NAMALWA (cell line): ENCODE results near the gene ZNF672.
A peak's percentile ranks its signal among the peaks of the same experiment; 100 is the strongest.
"Not testable (repeated sequence)": the region's sequence is repeated elsewhere in the genome, so short reads cannot be mapped to it uniquely, and the experiment has no call there.

Experiments used
- DNase-seq: peaks from one replicate; pipeline ENCODE4 v3.0.0-alpha.2; 2015; ENCODE audit warnings: low spot score

Gene ZNF672

DNA sequence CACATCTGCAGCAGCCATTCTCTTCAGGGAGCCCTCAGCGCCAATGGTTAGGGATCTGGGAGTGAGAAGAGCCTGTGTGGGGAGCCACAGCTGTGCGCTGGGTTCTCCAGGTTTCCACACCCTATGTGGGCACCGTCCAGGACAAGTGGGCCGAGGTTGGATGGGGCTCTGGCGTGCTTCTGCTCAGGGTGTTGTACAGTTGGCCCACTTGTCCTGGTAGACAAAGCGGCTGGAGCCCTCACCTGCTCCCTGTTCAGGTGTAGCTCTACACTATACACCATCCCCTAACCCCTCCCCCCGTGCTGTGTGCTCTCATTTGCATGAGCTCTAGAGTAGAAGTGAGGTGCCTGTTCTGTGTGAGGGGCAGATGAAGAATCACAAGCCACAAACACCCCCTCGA, 24.5 kb upstream of the ZNF672 start:
- DNase-seq = no peak

- DNase-seq = no peak
These were observed 23.7 kb upstream of the ZNF672 start for GRCh38 chr1:248814351-248814750.

GRCh38 chr1:248815407-248816034, 22.5 kb upstream of the ZNF672 start:
- DNase-seq = no peak

DNA sequence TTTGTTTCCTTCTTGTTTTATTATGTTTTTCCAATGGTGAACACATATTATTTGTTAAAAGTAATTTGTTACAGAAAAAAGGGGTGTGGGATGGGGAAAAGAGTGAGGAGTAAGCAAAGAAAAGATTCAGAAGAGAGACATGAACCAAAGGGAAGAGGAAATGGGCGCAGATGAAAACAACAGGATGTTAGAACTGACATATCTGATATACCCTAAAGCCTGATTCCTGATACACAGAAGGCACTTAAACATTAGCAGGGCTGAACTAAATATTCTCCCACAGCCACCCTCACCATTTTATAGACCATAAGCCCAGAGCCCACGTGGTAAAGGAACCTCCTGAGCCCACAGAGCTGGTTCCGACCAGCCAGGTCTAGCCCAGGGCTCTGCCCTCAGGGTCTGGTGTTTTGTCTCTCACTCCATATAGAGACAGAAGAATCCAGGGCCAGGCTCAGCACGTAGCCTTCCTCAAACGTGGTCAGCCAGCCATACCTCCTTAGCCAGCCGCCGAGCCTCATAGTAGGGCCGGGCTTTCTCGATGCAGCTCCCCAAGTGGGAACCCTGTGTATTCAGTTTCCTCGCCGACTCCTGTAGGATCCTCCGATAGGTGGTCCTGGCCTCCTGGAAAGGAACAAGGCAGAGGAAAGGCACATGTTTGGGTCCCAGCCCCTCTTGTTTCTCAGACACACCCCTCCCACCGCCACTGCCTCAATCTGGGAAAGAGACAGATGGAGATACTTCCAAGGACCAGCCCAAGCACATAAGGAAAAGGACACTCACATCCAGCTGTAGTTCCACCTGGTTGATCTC, 21.8 kb upstream of the ZNF672 start:
- no peak for DNase-seq

GRCh38 chr1:248817065-248817464, 21.0 kb upstream of the ZNF672 start:
- no peak for DNase-seq

DNA sequence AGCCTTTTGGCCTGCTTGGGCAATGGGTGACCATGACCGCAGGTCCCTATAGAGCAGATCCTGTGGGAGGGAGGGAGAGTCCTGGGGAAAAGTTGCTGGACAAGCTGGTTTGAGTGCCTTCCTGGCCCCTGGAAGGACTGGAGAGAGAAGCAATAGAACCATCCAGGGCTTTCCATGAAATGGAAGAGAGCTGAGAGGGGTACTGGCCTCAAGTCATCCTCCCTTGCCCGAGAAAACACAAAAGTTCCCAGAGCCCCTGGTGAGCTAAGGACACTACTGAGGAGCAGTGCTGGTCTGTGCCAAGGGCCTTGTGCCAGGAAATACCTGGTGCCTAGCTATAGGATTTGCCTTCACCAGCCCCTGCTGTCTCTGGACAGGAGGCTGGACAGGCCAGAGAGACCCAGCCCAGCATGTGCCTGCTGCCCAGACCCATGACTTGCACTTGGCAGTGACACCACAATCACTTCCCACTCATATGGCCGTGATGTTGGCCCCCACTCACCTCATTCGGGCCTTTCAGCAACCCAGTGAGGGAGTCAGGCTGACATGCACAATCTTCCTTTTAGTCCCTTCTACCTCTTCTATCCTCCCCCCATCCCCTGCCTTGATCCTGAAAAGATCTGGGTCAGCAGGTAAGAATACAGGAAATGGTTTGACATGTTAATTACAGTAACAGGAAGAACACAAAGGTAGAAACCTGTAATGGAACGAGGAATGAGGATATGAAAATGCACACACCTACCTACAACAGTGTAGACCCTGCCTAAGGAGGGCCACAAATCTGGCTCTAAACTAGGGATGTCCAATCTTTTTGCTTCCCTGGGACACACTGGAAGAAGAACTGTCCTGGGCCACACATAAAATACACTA, 19.3 kb upstream of the ZNF672 start:
- no peak for DNase-seq

DNA sequence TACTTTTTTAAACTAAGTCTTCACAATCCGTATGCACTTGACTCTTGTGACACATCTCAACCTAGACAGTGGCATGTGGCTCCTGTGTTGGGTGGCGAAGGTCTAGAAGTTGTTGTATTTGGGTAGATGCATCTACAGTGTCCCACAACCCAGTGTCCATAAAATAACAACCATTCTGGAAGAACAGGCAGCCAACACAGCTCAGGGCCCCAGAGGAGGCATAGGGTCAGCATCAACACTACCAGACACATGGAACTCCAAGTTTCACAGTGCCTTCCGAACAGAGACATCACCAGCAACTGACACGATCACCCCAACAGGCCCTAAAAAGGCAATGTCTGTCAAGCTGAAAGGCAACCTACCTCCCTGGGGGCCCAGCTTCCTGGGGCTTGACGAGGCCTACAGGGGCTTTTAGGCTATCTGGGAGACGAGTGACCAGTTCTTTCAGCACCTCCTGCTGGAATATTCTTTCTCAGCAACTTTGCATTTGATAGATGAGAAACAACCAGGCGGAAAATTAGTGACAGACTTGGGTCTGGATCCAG, 17.9 kb upstream of the ZNF672 start:
- DNase-seq = no peak

DNA sequence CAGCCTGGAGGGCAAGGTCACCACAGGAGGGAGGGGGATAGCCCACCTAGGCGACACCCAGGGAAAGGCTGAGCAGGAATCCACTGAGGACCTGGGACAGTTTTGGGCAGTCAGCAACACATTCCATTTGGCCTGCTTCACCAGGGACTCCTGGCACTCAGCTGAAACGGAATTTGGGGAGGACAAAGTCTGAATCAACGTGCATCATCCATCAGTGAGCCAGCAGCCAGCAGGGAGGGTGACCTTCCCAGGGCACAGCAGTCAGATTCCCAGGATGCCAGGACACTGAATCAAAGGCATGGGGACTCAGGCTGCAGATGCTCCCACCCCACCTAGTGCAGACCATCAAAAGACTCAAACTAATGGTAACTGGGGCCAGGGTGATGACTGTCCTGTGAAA, 16.9 kb upstream of the ZNF672 start:
- no peak for DNase-seq

- no peak for DNase-seq
These were observed 16.4 kb upstream of the ZNF672 start for GRCh38 chr1:248821641-248822040.

GRCh38 chr1:248822148-248823032, 15.6 kb upstream of the ZNF672 start:
- DNase-seq = peak; percentile 42

DNA sequence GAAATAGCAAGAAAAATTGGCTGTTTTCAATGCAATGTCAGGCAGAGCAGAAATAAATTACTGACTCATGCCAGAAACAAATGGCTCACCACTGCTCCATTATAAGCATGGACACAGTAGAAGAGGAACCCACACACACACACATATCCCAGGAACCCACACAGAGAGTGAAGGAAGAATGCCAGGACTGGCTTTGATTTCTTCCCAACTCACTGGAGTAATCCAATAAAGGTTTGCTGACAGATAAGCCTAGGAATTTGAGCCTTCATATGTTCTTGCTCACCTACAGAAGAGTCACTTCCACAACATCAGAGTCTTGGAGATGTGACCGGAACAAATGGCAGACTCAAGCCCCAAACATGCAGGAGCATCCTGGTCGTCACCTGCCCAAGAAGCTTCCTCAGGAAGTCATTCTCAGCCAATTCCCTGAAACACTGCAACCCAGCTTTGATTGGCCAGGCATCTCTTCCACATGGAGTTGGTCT, 14.5 kb upstream of the ZNF672 start:
- no peak for DNase-seq

DNA sequence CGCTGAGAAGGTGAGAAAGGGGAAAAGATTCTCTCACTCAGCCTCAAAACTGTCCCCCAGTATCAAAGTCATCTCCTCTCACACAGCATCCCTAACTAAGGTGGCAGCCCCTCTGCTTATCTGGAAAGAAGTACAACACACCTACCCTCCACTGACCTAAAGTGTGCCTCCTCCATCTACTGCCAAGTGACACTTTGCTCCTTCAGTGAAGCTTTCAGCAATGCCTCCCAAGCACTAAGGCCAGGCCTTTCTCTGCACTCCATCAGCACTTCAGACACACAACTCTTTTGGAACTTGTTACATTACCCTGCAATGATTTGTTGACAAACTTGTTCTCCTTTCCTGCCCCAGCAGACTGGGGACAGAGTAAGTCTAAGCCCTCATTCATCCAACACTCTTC, 13.7 kb upstream of the ZNF672 start:
- no peak for DNase-seq

GRCh38 chr1:248824701-248825100, 13.3 kb upstream of the ZNF672 start:
- DNase-seq = no peak

GRCh38 chr1:248825136-248825535, 12.9 kb upstream of the ZNF672 start:
- no peak for DNase-seq

DNA sequence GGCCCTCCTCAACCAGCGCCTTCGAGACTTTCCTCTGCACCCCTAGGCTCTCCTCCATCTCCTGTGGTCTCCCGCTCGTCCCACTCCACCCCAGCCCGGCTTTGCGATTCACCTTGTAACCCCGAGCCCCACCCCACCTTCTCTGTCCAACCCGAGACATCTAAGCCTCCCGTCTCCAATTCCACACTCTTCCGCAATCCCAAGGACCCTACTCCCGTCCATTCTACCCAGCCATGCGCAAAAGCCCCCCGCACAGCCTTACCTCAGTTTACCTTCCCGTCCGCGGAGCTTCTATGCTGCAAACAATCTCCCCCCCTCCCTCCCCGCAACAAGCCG, 12.5 kb upstream of the ZNF672 start:
- DNase-seq = no peak

DNA sequence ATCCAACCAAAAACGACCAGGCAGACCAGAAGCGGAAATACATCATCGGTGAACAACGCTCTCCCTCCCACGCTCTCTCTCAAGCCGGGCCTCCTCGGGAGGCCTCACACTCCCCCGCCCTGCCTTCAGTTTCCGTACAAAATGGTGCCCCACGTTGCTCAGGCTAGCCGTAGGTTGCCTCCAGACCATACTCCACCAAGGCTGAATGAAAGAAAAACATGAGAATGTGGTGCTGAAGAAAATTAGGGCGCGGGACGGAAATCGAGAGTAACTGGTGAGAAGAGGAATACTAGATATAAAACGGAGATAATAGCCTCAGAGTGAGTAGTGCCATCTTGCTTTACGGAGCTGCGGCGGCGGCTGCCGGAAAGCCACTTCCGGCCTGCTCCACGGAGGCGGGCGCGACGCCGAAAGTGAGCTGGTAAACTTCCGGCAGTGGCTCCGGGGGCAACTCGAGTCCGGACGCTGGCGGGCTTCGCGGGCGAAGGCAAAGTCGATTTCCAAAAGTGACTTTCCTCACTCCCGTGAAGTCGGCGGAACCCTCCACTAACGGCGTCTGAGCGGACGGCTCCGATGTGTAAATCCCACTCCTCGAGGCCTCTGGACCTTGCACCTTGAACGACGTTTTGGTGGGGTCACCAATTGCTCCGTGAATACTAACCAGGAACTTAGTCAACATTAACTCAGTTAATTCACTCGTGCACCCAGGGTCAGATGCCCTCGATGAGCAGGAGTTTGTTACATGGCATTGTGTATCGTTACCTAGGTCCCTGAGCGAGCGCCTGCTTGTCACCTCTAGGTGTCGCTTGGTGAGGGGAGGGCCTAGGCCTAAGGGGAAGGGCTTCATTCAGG, 11.9 kb upstream of the ZNF672 start, which contains the start of gene SH3BP5L:
Gene SH3BP5L (minus strand): TSS at position 7 of the 852 bp plus-strand sequence. CDS start 980 bp downstream, outside the sequence.
- peak; percentile 96 for DNase-seq

DNA sequence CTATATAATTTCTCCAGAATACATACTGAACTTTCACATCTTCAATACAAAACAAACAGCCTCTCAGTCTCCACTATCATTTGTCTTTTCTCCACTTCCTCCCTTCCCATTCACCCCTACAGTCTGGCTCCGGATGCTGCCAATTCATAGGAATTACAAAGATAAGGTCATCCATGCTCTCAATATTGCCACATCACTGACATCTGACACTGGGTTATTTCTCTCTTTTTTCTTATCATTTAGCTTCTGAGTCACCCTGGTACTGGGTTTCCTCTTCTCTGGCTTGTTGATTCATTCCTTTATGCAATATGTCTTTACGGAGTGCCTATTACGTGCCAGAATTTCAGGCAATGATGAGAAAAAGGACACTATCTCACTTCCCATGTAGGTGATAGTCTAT, 9.2 kb upstream of the ZNF672 start:
- DNase-seq = no peak

DNA sequence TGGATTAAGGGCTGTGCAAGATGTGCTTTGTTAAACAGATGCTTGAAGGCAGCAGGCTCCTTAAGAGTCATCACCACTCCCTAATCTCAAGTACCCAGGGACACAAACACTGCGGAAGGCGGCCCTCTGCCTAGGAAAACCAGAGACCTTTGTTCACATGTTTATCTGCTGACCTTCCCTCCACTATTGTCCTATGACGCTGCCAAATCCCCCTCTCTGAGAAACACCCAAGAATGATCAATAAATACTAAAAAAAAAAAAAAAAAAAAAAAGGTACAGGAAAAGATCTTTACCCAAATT, 7.4 kb upstream of the ZNF672 start:
- DNase-seq = not testable (repeated sequence)

- DNase-seq = no peak
These were observed 6.2 kb upstream of the ZNF672 start for GRCh38 chr1:248831842-248832241.

DNA sequence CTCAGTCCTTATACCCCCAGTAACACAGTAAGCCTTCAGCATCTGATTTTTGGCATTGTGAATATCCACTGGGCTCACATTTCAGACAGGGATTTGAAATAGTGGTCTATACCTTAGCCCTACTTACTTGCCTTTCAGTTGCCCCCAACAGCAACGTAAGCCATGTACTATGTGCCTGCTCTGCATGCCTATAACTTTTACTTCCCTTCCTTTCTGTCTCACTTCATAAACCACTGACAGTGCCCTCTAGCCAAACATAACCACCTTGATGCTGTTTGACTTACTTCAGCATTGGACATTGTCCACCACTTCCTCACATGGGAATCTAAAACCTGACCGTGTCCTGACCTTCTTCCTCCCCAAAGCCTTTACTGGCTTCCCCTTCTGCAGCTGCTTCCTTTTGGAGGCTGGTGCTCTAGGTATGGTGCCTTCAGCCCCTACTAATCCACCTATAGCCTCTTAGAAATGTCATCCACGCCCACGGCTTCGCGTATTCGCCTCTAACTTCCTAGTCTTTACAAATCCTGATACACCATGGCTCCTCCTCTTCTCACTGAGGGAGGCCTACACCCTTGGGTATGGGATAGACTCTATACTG, 3.6 kb upstream of the ZNF672 start:
- DNase-seq = no peak
